ENCODE measurements around the gene CSMD2. TPM values are rescaled to one million over a fixed set of nuclear protein-coding genes. Genes with fewer than 3 reads are reported as not detected.

The CSMD2 gene
- total and polyA plus RNA-seq, 2 of the 4 experiments (the other 2 are of a cell fraction), result under 0.01 to 0.36 TPM

DNA sequence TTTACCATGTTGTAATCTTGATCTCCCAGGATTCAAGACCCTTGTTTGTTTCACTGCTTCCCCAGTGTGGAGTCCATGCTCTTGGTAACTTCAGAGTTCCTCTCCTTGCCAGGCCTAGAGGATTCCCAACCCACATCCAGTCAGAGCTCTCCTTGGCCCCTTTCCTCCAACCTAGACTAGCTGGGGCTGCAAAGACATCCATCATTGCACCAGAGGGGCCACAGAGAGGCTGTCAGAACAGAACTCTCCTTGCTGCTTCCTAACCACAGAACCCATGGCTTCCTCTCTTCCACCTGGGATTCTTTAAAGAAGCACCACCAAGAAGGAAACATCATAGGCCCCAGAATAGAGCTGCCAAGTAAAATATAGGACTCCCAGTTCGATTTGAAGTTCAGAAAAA is 220.2 kb downstream of the CSMD2 start:
- H3K14ac ChIP-seq (replicated peaks; ENCODE audit: low read depth, low read length), result no peak overlapping the region
- dilution Hi-C loops (cut with HindIII; ENCODE audit: low sequenced_read_pairs, unreplicated experiment) (no loop called here), in situ Hi-C loops (cut with MboI; ENCODE audit: low sequenced_read_pairs) (no loop called here), intact Hi-C loops (cut with micrococcal nuclease) (no loop called here)
- DNase-seq (no peak), ATAC-seq (ENCODE audit: low read depth) (no peak)
- H3K4me3 ChIP-seq (ENCODE audit: insufficient read depth, low read depth, low read length), result no peak overlapping the region
- H2AK9ac ChIP-seq (replicated peaks; ENCODE audit: low read depth, low read length, poor library complexity), result no peak overlapping the region
- no peak overlapping the region for H4K91ac ChIP-seq (ENCODE audit: insufficient read depth, low read depth, low read length)
- no peak overlapping the region for H3K18ac ChIP-seq (ENCODE audit: low read depth, low read length)
- H2AFZ ChIP-seq (replicated peaks; ENCODE audit: low read length, poor library complexity), result no peak overlapping the region
- H3K4me2 ChIP-seq (ENCODE audit: low read depth, low read length), result no peak overlapping the region
- BruUV-seq (replicated peaks), result no TSS peak
- no peak overlapping the region for H4K5ac ChIP-seq (ENCODE audit: low read depth, low read length)
- no peak overlapping the region for H4K8ac ChIP-seq (ENCODE audit: low read depth in 2 of 2, low read length in 2 of 2)
- no peaks in the 10 kb centered on the region for H3K36me3 ChIP-seq (ENCODE audit: control insufficient read depth, insufficient read depth, low read length)
- CTCF ChIA-PET, result no interaction called here
- H3K4ac ChIP-seq (ENCODE audit: low read depth, low read length), result no peak overlapping the region
- H3K23ac ChIP-seq (ENCODE audit: low read depth, low read length), result no peak overlapping the region
- no peaks in the 10 kb centered on the region; the same call in 1 of the 2 replicates for H3K4me1 ChIP-seq (ENCODE audit: control insufficient read depth, insufficient read depth, low read length)
- H2BK5ac ChIP-seq (ENCODE audit: low read depth, low read length, poor library complexity, severe bottlenecking), result no peak overlapping the region
- H3K27ac ChIP-seq (ENCODE audit: insufficient read depth, low read length), result no peak overlapping the region
- WGBS, 2 experiments (ENCODE audit: extremely low coverage in 2 of 2, insufficient read length in 1 of 2), result no CpG with 5 or more reads among the region's 1 CpG
- H2BK20ac ChIP-seq (ENCODE audit: low read depth, low read length), result no peak overlapping the region
- peaks cover 21% of the 10 kb centered on the region for H3K9me3 ChIP-seq (ENCODE audit: control insufficient read depth, insufficient read depth, low read length)
- no peaks in the 10 kb centered on the region for H3K27me3 ChIP-seq (ENCODE audit: control insufficient read depth, insufficient read depth, low read length)
- H2AK5ac ChIP-seq (ENCODE audit: low read depth, low read length), result no peak overlapping the region
- H3K9ac ChIP-seq (ENCODE audit: low read depth, low read length), result no peak overlapping the region
- H3K79me1 ChIP-seq (ENCODE audit: low read depth in 1 of 2, low read length in 2 of 2), result no peaks in the 10 kb centered on the region
- TF ChIP-seq CEBPB (IDR thresholded peaks at IDR 0.05; ENCODE audit: low read depth, low read length), result no peak
- no peak for TF ChIP-seq RFX5 (IDR thresholded peaks at IDR 0.05; ENCODE audit: low read depth, low read length)
- TF ChIP-seq RCOR1 (IDR thresholded peaks at IDR 0.05; ENCODE audit: insufficient replicate concordance, low read length), result no peak
- no peak for TF ChIP-seq SMC3 (IDR thresholded peaks at IDR 0.05; ENCODE audit: low read depth, low read length)
- TF ChIP-seq RAD21 (IDR thresholded peaks at IDR 0.05; ENCODE audit: low read length), result no peak
- TF ChIP-seq FOS (IDR thresholded peaks at IDR 0.05; ENCODE audit: low read depth, low read length), result no peak
- TF ChIP-seq CTCF (conservative IDR thresholded peaks at IDR 0.05; ENCODE audit: low read depth, low read length), result no peak
- no peak for TF ChIP-seq MXI1 (IDR thresholded peaks at IDR 0.05; ENCODE audit: borderline replicate concordance, low read depth, low read length)
- TF ChIP-seq, protein P1, sequence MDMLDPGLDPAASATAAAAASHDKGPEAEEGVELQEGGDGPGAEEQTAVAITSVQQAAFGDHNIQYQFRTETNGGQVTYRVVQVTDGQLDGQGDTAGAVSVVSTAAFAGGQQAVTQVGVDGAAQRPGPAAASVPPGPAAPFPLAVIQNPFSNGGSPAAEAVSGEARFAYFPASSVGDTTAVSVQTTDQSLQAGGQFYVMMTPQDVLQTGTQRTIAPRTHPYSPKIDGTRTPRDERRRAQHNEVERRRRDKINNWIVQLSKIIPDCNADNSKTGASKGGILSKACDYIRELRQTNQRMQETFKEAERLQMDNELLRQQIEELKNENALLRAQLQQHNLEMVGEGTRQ (IDR thresholded peaks at IDR 0.05; ENCODE audit: low read depth, low read length), result no peak
- TF ChIP-seq POLR2A (IDR thresholded peaks at IDR 0.05; ENCODE audit: low read depth, low read length), result no peak
- TF ChIP-seq, protein P2, sequence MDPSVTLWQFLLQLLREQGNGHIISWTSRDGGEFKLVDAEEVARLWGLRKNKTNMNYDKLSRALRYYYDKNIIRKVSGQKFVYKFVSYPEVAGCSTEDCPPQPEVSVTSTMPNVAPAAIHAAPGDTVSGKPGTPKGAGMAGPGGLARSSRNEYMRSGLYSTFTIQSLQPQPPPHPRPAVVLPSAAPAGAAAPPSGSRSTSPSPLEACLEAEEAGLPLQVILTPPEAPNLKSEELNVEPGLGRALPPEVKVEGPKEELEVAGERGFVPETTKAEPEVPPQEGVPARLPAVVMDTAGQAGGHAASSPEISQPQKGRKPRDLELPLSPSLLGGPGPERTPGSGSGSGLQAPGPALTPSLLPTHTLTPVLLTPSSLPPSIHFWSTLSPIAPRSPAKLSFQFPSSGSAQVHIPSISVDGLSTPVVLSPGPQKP (IDR thresholded peaks at IDR 0.05; ENCODE audit: borderline replicate concordance, low read depth, low read length), result no peak
- no peak for TF ChIP-seq NFE2L2 (IDR thresholded peaks at IDR 0.05; ENCODE audit: low read depth, low read length)
- no peak for TF ChIP-seq MAFK (IDR thresholded peaks at IDR 0.05; ENCODE audit: low read depth, low read length)
- no peak for TF ChIP-seq CHD1 (IDR thresholded peaks at IDR 0.05; ENCODE audit: low read depth, low read length)
- TF ChIP-seq BHLHE40 (IDR thresholded peaks at IDR 0.05; ENCODE audit: low read depth, low read length), result no peak
- TF ChIP-seq MAZ (IDR thresholded peaks at IDR 0.05; ENCODE audit: borderline replicate concordance, low read depth, low read length), result no peak
- H3K9me1 ChIP-seq (ENCODE audit: insufficient read depth, low read length), result no peaks in the 10 kb centered on the region
- H4K20me1 ChIP-seq (ENCODE audit: insufficient read depth, low read length), result no peaks in the 10 kb centered on the region
- no peak overlapping the region for H2BK15ac ChIP-seq (ENCODE audit: low read depth, low read length)
- H3K56ac ChIP-seq (ENCODE audit: extremely low read depth, insufficient read depth, low read length), result no peak overlapping the region
- H2BK120ac ChIP-seq (ENCODE audit: low read depth, low read length), result no peak overlapping the region
- POLR2A ChIA-PET (ENCODE audit: unreplicated experiment), result no interaction called here
